ENCODE measurements around the gene FSTL5.

DNA sequence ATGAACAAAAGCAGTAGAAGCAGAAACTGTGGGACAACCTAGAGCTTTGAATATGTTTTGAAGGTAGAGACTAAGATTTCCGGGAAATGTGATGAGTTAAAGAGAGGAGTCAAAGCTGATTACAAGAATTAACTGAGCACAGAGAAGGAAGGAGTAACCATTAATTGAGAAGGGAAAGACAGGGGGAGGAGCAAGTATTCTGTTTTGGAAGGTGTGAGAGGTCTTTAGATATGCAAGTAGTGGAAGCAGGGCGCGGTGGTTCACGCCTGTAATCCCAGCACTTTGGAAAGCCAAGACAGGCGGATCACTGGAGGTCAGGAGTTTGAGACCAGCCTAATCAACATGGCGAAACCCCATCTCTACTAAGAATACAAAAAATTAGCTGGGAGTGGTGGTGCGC lies 171.5 kb downstream of the FSTL5 start:
- TF ChIP-seq POLR2A (IDR thresholded peaks at IDR 0.05; ENCODE audit: low read length) = no peak
- TF ChIP-seq GATA1 (IDR thresholded peaks at IDR 0.05; ENCODE audit: low read depth, low read length) = no peak

Measured in erythroblast (primary cell).